ENCODE data around the gene ZNF827. TPM values are rescaled to one million over a fixed set of nuclear protein-coding genes. Genes with fewer than 3 reads are reported as not detected.

The ZNF827 gene
- total RNA-seq, 1 donor from 2014 or later = 11.2 TPM

GRCh38 chr4:145861336-145862318, 77.0 kb downstream of the ZNF827 start:
- no peaks in the 10 kb centered on the region for H3K4me1 ChIP-seq
- no peaks in the 10 kb centered on the region for H3K9me3 ChIP-seq
- TF ChIP-seq, protein P1, sequence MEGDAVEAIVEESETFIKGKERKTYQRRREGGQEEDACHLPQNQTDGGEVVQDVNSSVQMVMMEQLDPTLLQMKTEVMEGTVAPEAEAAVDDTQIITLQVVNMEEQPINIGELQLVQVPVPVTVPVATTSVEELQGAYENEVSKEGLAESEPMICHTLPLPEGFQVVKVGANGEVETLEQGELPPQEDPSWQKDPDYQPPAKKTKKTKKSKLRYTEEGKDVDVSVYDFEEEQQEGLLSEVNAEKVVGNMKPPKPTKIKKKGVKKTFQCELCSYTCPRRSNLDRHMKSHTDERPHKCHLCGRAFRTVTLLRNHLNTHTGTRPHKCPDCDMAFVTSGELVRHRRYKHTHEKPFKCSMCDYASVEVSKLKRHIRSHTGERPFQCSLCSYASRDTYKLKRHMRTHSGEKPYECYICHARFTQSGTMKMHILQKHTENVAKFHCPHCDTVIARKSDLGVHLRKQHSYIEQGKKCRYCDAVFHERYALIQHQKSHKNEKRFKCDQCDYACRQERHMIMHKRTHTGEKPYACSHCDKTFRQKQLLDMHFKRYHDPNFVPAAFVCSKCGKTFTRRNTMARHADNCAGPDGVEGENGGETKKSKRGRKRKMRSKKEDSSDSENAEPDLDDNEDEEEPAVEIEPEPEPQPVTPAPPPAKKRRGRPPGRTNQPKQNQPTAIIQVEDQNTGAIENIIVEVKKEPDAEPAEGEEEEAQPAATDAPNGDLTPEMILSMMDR (IDR thresholded peaks at IDR 0.05) = no peak
- no peak overlapping the region for H3K27ac ChIP-seq
- no peaks in the 10 kb centered on the region for H3K36me3 ChIP-seq
- intact Hi-C loops (cut with DNase I) = no loop called here
- DNase-seq (no peak), ATAC-seq (peak; percentile 91)
- H3K27me3 ChIP-seq = no peaks in the 10 kb centered on the region
- no peak overlapping the region for H3K4me3 ChIP-seq

DNA sequence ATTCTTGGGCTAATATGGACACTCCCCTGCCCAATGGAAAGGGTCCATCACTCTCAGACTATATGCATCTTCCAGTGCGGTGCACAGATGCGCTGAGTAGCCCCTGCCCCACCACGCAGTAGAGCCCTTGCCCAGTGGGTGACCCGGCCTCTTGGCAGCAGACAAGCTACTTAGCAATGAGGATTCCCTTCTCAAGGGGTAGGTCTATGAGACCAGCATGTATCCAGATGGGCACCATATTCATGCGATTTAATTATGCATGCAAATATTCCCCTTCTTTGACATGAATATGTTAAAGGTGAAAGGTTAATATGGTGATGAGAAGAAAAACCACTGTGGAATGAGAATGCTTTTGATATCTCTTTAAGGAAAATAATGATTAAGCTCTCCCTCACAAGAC, 77.7 kb downstream of the ZNF827 start:
- no peaks in the 10 kb centered on the region for H3K4me1 ChIP-seq
- no peaks in the 10 kb centered on the region for H3K36me3 ChIP-seq
- no peaks in the 10 kb centered on the region for H3K9me3 ChIP-seq
- no peak for DNase-seq
- no peak overlapping the region for H3K4me3 ChIP-seq
- TF ChIP-seq, protein P1 (IDR thresholded peaks at IDR 0.05) = no peak
- ATAC-seq = no peak
- no peaks in the 10 kb centered on the region for H3K27me3 ChIP-seq
- intact Hi-C loops (cut with DNase I) = no loop called here
- no peak overlapping the region for H3K27ac ChIP-seq

GRCh38 chr4:145860446-145860845, 78.2 kb downstream of the ZNF827 start:
- H3K36me3 ChIP-seq = no peaks in the 10 kb centered on the region
- no peak overlapping the region for H3K27ac ChIP-seq
- ATAC-seq (no peak), DNase-seq (no peak)
- no peak overlapping the region for H3K4me3 ChIP-seq
- TF ChIP-seq, protein P1 (IDR thresholded peaks at IDR 0.05) = no peak
- H3K9me3 ChIP-seq = no peaks in the 10 kb centered on the region
- intact Hi-C loops (cut with DNase I) = no loop called here
- no peaks in the 10 kb centered on the region for H3K4me1 ChIP-seq
- no peaks in the 10 kb centered on the region for H3K27me3 ChIP-seq

DNA sequence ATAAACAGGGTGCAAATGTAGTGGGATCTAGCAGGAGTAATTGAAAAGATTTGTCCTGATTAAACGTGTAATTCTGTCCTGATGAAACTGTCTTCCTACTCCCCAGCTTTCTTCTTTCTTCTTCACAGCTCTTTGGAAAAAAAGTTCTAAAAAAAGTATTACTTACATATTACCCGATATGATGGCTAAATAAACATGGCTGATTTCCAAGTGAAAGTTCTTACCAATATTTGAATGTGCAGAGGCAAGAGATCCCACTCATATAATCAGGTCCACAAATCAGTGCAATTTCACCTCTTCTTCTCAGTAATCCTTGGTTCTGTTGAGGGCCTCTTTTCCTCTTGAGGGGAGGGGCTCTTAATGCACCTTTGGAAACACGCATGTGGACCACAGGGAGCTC, 78.7 kb downstream of the ZNF827 start:
- Histone ChIP-seq H3K27ac (no peak overlapping the region), H3K4me1 (no peaks in the 10 kb centered on the region), H3K36me3 (no peaks in the 10 kb centered on the region), H3K9me3 (no peaks in the 10 kb centered on the region), H3K27me3 (no peaks in the 10 kb centered on the region), H3K4me3 (no peak overlapping the region)
- no peak for DNase-seq
- intact Hi-C loops (cut with DNase I) = no loop called here
- TF ChIP-seq, protein P1 (IDR thresholded peaks at IDR 0.05) = no peak
- ATAC-seq = no peak

DNA sequence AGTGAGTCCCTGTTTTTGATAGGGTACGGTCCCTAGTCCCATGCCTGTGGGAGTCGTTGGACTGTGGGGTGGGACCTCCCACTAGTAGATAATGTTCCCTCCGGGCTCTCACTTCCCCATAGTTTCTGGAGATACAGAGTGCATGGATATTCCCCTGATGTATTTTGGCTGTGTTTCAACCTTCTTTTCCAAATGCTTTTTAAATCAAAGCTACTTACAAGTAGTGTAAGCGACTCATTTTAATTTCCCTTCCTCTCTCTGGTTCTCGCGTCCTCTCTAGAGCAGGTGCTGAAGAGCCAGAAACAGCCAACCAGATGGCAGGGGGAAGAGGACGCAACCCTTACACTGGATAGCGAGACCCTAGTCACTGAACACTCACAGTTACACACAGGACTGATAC, 79.2 kb downstream of the ZNF827 start:
- DNase-seq = no peak
- no peaks in the 10 kb centered on the region for H3K9me3 ChIP-seq
- H3K27ac ChIP-seq = no peak overlapping the region
- TF ChIP-seq, protein P1 (IDR thresholded peaks at IDR 0.05) = no peak
- no peak overlapping the region for H3K4me3 ChIP-seq
- H3K36me3 ChIP-seq = no peaks in the 10 kb centered on the region
- no peaks in the 10 kb centered on the region for H3K27me3 ChIP-seq
- ATAC-seq = no peak
- H3K4me1 ChIP-seq = no peaks in the 10 kb centered on the region
- intact Hi-C loops (cut with DNase I) = no loop called here
